HK-2 (cell line): Measurements from ENCODE around the gene ASIC2.

ENCODE experiments used
- DNase-seq: peaks from one replicate; pipeline ENCODE4 v3.0.0-alpha.2; 2018; ENCODE audit not compliant: unreplicated experiment

ASIC2 gene

DNA sequence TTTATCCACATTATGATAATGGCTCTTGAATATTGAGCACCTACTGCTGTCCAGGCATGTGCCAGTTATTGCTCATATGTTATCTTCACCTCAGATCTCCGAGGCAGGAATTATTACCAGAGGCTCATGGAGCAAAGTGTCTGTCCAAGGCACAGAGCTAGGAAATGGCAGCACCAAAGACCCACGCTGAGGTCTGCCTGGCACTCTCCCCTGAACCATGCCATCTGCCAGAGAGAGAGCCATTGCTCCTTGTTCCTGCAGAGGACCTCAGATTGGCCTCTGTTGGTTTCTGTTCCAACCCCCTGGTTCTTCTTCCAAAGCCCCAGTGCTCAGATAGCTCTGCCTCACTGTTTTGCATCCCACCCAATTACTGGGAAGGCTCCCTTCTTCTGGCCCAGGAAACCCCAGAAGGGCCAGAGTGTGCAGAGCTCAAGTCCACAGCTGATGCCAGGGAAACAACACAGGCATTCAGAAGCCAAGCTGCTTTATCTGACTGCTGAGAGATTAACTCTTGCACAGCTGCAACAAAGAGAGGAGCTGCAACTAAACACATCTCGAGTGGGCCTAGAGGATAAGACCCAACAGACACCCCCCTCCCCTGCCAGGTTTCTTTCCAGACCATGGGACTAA lies 5.9 kb downstream of the ASIC2 start:
- no peak for DNase-seq

DNA sequence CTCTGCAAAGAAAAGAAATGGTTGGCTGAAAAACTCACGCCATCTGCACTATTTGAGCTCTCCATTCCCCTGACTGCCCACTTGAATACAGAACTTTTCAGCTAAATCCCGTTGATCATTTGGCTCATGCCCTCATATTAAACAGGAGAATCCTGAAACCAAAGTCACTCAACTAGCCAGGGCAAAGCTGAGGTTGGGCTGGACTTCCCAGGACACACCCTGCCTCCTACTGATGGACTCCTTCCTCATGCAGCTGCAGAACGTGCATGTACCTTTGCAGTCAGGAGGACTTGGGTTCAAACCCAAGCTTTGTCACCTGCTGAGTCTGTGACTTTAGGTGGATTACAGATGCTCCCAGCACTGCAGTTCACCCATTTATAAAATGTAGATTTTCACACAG lies 7.7 kb downstream of the ASIC2 start:
- no peak for DNase-seq

DNA sequence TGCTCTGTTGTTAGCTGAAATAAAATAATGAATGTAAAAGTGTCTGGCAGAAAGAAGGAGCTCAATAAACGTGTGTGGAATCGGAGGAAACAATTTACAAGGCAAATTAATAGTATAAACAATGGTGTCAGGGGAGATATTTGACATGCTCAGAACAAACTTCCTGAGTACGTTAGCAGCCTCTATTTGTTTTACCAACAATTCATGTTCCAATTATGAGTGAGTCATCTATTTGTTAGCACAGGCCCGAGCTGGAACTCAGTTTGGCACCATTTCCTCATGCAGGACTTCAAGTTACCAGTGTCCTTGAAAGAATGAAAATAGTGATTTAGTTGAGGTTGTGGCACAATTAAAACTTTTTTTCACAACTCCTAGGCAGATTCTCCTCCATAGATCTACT lies 9.1 kb downstream of the ASIC2 start:
- no peak for DNase-seq

GRCh38 chr17:33280162-33280943 lies 12.7 kb downstream of the ASIC2 start:
- DNase-seq = no peak

DNA sequence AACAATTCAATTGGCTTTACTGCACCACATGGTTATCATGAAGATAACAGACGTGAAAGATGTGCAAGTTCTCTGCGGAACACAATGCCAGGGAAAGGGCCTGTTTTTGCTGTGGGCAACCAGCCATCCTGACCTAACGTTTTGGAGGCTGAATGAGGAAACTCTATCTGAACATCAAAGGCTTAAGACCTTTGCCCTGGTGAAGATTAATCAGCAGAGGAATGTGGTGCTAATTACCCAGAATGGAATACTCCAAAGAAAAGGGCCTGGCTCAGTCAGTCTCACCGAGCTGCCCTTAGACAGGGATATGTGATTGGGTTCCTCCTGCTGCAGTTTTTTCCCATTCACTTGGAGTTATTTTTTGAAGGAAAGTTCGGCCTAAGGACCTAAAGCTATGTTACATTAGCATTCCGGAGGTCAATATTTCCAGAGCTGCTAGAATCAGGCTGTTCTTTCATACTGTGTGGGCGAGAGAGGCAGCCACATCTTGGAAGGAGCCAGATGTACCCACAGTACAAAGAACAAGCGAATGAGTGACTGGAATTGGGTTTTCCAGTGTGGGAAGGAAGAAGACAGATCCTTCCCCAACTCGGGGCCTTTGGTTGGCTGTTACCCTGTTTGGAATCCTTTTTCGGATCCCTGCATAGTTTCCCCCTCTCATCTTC lies 15.5 kb downstream of the ASIC2 start:
- no peak for DNase-seq

DNA sequence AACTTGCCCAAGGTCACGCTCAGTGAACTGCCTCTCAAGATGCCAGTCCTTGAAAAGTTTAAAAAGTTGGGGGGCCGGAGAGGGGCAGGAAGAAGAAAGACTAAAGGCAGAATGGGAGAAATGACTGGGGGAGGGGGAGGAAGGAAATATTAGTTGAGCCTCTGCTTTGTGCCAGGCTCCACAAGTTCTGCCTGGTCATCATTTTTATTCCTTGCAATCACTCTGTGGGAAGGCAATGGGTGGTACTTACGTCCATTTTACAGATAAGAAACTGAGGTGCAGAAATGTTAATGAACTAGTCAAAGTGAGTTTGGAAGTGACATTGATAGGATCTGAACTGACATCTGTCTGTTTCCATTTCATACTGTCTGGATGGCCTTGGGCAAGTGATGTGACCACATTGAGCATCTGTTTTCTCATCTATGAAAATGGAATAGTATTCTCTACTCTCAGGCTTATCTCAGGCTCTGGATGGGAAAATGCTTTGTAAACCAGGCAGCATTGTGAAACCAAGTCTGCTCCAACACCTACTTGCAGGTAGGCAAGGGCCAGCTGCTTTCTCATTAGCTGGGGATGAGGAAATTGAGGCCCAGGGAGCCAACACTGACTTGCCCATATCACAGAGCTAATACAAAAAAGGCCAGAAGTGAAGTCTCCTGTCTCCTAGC lies 19.2 kb downstream of the ASIC2 start:
- no peak for DNase-seq

DNA sequence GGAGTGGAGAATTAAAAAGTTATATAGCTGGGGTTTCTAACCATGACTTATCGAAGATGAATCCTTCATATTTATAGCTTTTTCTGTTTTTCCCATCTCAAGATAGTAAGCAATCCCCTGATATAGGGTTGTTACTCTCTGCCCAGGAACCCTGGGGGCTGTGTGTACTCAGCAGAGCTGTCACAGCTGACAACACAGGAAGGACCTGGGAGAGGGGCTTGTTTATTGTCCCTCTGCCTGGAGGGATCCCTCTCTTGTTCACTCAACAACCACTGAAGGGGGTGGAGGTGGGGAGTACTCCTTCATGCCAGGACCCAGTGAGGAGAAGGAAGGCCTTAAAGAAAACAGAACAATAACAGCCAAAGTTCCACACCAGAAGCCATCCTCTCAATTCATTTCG lies 19.8 kb downstream of the ASIC2 start:
- no peak for DNase-seq

DNA sequence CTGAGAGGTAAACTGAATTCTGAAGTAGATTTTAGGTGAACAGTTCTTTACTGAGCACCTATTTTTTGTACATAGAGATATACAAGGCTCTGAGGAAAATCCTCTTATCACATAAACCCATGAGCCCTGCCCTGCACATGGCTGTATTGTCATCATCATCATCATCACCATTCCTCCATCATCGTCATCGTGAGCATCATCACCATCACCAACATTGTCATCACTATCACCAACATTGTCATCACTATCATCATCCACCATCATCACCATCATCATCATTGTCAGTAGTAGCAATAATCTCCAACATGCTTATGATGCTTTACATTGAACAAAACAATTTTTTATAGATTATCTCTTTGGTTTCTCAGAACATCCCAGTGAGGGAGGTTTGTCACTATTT lies 20.7 kb downstream of the ASIC2 start:
- no peak for DNase-seq

GRCh38 chr17:33269337-33270060 lies 23.6 kb downstream of the ASIC2 start:
- DNase-seq = no peak

GRCh38 chr17:33267851-33268548 lies 25.1 kb downstream of the ASIC2 start:
- no peak for DNase-seq

GRCh38 chr17:33267271-33267790 lies 25.8 kb downstream of the ASIC2 start:
- DNase-seq = peak; percentile 17

DNA sequence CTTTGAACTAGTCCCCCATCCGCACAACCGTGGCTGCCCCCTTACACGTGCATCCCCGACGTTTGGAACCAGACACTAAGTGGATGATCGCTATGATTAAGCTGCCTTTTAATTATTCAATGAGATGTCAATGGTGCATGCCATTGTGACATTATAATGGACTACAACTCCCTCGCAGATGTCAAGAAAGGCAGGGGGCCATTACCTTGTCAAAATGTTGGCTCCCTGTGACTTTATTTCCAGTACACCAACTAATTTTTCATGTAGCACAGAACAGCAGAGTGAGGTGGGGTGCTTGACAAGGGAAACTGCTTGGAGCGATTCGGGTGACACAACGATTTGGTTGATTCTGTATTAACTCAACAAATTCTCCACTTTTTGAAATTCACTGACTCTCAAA lies 26.5 kb downstream of the ASIC2 start:
- no peak for DNase-seq

GRCh38 chr17:33266116-33266515 lies 27.0 kb downstream of the ASIC2 start:
- no peak for DNase-seq

- DNase-seq = no peak
Observed at GRCh38 chr17:33263396-33263795, 29.7 kb downstream of the ASIC2 start.

- DNase-seq = no peak
Observed at GRCh38 chr17:33262266-33263123, 30.6 kb downstream of the ASIC2 start.

GRCh38 chr17:33261820-33262219 lies 31.3 kb downstream of the ASIC2 start:
- DNase-seq = no peak

GRCh38 chr17:33260638-33261037 lies 32.5 kb downstream of the ASIC2 start:
- DNase-seq = no peak

- DNase-seq = no peak
Observed at GRCh38 chr17:33258296-33258695, 34.8 kb downstream of the ASIC2 start.

GRCh38 chr17:33245183-33245582 lies 47.9 kb downstream of the ASIC2 start:
- DNase-seq = no peak

DNA sequence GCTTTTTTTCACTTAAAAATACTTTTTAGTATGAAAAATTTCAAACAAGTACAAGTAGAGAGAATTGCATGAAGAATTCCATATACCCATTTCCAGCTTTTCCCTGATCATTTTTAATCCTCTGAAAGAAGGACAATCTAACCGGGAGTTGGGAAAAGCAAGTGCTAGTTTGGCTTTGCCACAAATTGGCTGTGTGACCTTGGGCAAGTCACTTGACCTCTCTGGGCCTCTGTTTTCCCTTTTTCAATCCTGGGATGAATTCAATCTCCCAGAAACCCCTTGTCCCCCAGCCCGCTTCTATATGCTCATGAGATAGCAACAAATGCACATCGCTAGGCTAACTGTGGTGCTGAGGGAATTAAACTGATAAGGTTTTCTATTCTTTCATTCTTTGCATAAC lies 49.4 kb downstream of the ASIC2 start:
- no peak for DNase-seq
